ENCODE data around the gene POT1. TPM values are rescaled to one million over a fixed set of nuclear protein-coding genes. Genes with fewer than 3 reads are reported as not detected.
A peak's percentile ranks its signal among the peaks of the same experiment; 100 is the strongest.

POT1 gene
- total RNA-seq, 1 donor from 2014 or later, result 51.3 TPM

GRCh38 chr7:124912972-124913371 lies 16.7 kb downstream of the POT1 start:
- DNase-seq (ENCODE audit: low spot score), result no peak

GRCh38 chr7:124909808-124910207 lies 19.8 kb downstream of the POT1 start:
- DNase-seq (ENCODE audit: low spot score), result no peak

- DNase-seq (ENCODE audit: low spot score), result no peak
Observed at GRCh38 chr7:124908259-124908658, 21.4 kb downstream of the POT1 start.

DNA sequence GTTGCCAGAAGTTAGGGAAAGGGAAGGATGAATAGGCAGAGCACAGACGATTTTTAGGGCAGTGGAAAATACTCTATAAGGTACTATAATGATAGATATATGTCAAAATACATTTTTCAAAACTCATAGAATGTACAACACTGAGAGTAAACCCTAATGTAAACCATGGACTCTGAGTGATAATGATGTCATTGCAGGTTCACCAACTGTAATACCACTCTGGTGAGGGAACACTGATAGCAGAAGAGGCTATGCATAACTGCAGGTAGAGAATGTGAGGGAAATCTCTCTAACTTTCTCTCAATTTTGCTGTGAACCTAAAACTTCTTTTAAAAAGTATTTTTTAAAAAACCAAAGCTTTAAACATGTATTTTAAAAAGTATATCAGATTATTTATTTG lies 22.1 kb downstream of the POT1 start:
- no peak for DNase-seq (ENCODE audit: low spot score)

DNA sequence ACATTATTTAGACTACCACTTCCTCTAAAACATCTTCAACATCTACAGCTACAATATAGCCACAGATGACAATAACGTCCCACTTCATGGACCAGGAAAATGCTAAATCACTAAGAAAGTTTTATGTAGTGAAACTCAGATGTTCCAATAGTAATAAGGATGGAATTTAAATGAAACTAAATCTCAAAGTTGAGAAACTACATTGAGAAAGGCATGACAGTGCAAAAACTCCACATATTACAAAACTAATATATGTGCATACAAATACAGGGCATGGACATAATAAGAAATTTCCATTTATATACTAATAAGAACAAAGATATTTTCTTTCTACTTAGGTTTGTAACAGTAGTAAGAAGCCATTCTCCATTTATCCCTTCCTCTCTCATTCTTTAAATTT lies 31.1 kb downstream of the POT1 start:
- no peak for DNase-seq (ENCODE audit: low spot score)

DNA sequence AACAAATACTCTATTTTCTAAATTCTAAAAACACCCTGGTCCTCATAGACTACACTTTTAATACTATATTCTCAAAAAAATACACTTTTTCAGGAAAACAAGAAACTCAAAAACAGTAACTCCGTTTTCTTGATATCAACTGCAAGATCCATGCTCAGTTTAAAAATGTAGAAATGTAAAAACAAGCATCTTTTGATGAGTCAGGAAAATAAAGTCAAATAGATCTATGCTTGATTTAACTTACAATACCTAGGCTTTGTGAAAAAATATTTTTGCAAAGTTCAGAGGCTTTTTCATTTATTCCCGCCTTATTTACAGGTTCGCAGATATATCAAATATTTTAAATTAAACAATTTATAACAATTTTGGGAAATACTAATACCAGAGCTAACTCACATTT lies 33.6 kb downstream of the POT1 start:
- no peak for DNase-seq (ENCODE audit: low spot score)

DNA sequence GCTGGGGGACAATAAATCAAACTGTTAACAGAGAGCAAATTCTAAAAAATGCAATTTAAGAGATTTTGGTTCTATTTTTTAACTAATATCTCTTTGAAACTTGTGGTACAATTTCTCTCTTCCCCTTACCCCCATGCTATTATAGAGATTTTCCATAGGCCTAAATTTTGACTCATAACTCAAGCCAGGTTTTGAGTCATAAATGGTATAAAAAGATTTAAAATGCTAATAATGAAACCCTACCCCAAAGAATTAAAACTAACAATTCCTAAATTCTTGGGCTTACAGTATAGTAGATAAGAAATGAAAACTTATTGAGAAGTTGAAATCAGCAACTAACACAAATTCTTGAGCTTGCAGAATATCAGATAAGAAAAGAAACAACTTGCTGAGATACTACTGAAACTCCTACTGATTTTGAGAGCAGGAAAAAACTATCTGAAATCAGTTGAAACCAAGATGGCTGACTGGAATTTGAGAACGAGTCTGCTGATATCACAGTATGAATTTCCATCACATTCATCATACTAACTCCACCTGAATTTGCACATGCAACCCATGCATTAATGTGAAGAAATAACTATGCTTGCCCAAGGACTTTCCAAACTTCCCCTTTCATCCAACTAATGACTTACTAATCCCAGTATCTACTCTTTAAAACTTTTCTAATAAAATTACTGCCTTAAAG lies 36.3 kb downstream of the POT1 start:
- no peak for DNase-seq (ENCODE audit: low spot score)

- no peak for DNase-seq (ENCODE audit: low spot score)
Observed at GRCh38 chr7:124887247-124887646, 42.4 kb downstream of the POT1 start.

DNA sequence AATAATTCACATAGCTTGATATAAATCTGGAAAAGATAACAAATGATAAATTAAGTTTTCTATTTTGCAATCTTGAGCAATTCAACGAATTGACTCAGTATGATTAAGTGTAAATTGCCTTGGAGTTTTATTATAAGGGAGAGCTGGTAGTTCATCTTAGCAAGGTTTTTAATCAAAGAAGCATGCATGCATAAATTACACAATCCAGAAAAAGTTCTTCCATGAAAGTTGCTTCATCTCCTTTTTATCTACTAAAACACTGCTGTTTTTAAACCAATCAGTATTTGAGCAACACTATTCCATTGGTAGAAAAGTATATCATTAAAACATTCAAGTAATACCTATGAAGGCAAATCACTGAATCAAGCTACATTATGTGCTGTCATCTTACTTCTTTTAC lies 47.6 kb downstream of the POT1 start:
- DNase-seq (ENCODE audit: low spot score), result no peak

DNA sequence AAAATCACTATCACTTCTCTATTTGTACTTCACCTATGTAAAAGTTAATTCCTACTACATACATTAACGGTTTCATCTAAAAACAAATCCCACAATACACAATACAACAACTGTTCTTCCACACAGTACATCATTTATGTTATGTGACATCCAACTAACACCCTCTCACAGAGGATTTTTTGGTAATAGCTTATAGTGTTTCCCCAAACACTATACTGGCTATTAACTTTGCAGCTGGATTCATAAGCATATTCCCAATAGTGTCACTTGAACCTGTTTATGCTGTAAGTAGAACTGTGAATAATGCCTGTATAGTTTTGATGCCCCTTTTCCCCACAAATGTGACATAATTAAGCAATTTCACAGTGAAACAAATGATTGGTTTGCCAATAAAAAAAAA lies 49.9 kb downstream of the POT1 start:
- no peak for DNase-seq (ENCODE audit: low spot score)

GRCh38 chr7:124879103-124879502 lies 50.5 kb downstream of the POT1 start:
- no peak for DNase-seq (ENCODE audit: low spot score)

- DNase-seq (ENCODE audit: low spot score), result no peak
Observed at GRCh38 chr7:124874644-124875163, 54.9 kb downstream of the POT1 start.

DNA sequence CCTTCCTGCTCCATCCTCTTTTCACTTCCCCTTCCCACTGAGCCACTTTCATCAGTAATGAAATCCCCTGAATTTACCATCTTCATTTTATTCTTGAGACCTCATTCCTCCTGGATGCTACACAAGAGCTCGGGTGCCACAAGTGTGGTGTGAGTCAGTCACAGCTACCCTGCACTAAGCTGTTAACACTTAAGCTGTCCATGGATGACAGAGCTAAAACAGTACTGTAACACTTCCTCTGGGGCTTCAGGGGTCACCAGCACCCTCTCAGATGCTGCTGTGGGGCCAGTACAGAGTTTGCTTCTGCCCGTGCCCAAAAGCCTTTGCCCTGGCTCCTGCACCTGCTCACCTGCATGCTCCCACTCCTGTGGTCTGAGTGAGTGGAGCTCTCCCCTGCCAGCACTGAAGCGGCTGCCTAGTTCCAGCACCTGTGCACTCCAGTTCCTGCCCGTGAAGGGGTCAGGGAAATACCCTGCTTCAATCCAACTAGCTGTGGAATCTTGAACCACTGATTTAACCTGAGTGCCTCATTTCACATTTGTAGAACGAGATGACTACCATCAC lies 71.9 kb downstream of the POT1 start:
- DNase-seq (ENCODE audit: low spot score), result no peak

DNA sequence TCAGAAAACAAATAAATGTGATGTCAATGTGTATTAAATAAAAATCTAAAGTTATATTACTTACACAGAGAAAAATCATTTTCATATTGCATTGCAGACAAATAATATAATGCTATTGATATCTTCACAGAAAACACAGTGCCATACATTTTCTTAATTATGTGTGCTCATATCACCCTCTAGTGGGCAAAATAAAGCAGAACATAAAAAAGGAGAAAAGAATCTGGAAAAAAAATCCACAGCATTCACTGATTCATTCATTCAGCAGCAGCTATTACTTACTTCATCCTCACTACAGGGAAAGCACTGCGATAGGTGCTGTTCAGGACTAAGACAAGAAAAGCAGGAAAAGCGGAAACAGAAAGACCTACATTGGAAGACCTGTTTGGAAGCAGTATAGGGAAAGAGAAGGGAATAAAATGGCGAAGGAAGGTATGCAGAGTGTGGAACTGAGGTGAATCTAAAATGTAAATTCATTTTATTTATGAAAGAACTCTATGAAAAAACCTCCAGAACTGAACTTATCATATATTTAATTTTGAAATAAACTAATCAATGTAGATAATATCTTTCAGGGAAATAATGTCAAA lies 73.2 kb downstream of the POT1 start:
- DNase-seq (ENCODE audit: low spot score), result peak; percentile 45

GRCh38 chr7:124843336-124843735 lies 86.3 kb downstream of the POT1 start:
- DNase-seq (ENCODE audit: low spot score), result no peak

DNA sequence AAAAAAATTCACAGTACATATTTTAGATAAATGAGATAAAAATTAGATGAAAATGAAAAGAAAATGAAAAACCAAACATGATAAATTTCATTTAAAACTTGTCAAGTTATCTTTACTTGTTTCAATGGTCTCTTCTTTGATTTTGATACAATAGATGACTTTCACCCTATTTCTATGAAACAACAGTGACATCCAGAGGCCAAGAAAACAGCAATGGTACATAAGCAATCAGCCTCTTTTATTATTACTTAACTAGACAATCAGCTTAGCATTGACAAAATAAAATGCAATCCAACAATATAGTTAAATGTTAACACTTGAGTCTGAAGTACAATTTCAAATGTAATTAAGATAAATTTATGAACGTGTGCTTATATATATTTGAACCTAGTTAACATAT lies 89.2 kb downstream of the POT1 start:
- peak; percentile 20 for DNase-seq (ENCODE audit: low spot score)

DNA sequence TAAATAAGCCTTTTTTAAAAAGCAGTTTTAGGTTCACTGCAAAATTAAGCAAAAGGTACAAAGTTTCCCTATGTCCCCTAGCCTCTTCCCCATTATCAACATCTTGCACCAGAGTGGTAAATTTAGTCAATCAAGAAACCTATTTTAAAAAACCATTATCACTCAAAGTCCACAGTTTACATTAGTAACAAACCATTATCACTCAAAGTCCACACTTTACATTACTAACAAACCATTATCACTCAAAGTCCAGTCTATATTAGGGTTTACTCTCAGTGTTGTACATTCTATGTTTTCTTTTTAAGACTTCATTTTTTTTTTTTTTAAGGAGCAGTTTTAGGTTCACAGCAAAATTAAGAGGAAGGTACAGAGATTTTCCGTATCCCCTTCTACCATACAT lies 89.9 kb downstream of the POT1 start:
- DNase-seq (ENCODE audit: low spot score), result no peak

- no peak for DNase-seq (ENCODE audit: low spot score)
Observed at GRCh38 chr7:124836173-124836572, 93.5 kb downstream of the POT1 start.

DNA sequence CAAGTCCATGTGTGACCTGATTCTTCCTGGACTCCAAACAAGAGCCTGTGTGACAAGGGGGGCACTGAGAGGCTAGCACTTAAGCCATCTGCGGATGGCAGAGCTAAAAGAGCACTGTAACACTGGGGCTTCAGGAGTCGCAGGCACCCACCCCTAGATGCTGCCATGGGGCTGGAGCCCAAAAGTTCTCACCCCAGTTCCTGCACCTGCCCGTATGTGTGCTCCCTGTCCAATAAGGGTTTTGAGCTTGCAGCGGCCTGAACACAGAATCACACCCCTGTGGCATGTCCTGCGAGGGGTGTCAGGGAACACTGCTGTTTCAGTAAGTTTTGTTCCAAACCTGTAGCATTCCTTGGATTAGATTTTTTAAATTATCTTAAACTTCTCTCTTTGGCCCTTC lies 110.8 kb downstream of the POT1 start:
- DNase-seq (ENCODE audit: low spot score), result no peak

GRCh38 chr7:124813994-124814798 lies 115.4 kb downstream of the POT1 start:
- DNase-seq (ENCODE audit: low spot score), result no peak

DNA sequence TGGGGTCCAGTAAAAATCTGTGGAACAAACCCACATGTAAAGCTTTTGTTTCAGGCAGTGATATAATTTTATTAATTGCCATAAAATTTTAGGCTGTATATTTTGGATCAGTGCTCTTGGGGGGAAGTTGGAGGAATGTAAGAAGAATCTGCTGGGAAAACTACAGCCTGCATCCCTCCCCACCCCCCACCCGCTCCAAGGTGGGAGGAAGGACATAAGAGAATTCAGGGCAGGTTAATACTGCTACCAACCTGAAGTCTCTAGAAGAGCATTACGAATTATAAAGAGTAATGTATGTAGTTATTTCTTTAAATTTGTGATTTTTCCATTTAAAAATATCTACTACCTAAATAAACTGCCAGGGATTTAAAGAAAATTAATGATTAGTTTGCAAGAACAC lies 116.9 kb downstream of the POT1 start:
- DNase-seq (ENCODE audit: low spot score), result no peak

DNA sequence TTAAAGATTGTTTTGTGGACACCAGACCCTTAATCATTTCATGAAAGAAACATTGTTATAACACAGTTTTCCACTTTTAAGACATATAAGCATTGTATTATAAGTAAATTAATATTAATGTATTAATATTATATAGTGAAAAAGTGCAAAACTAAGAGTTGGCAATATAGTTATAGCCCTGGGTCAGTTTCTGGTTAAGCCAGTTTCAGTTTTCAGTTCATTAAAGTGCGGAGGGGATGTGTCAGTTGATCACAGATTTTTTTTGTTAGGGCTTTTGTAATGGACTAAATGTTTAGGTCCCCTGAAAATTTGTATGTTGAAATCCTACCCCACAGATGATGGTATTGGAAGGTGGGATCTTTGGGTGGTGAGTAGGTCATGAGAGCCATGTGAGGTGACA lies 118.3 kb downstream of the POT1 start:
- no peak for DNase-seq (ENCODE audit: low spot score)
